ENCODE data around the gene ALDH9A1. TPM values are rescaled to one million over a fixed set of nuclear protein-coding genes. Genes with fewer than 3 reads are reported as not detected.
"Not testable (repeated sequence)": the region's sequence is repeated elsewhere in the genome, so short reads cannot be mapped to it uniquely, and the experiment has no call there.

Gene ALDH9A1
- total RNA-seq, 1 donor from 2014 or later = 98.1 TPM

DNA sequence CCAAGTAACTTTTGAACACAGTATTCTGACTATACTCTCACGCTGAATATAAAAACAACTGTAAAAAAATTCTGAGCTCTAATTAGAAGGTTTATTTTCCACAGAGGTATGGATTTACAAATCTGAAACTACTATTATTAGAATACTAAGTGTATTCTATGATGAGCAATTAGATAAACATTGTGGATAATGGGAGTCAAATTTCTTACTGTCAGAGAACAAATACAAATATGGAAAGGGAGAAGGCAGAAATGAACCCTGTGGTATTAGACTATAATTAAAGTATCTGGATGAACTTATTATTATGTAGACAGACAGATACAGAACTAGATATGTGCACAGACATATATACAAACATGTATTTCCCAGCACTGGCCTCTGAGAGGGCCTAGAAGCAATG lies 22.6 kb downstream of the ALDH9A1 start:
- H3K4me1 ChIP-seq (ENCODE audit: control insufficient read depth in 3 of 3, insufficient read depth in 3 of 3, low read length in 3 of 3) = no peaks in the 10 kb centered on the region
- H3K27ac ChIP-seq (ENCODE audit: low read depth, low read length) = no peak overlapping the region
- no peaks in the 10 kb centered on the region for H3K27me3 ChIP-seq (ENCODE audit: control insufficient read depth in 3 of 3, insufficient read depth in 3 of 3, low read length in 3 of 3)
- no peak overlapping the region for H3K9ac ChIP-seq (ENCODE audit: low read depth in 1 of 3, low read length in 3 of 3)
- H3K36me3 ChIP-seq (ENCODE audit: control insufficient read depth in 3 of 3, insufficient read depth in 3 of 3, low read length in 3 of 3) = peaks cover 14 to 38% (median 33%) of the 10 kb centered on the region in 3 donors
- H3K4me3 ChIP-seq (ENCODE audit: low read length in 3 of 3) = no peak overlapping the region
- H3K9me3 ChIP-seq (ENCODE audit: control insufficient read depth in 3 of 3, low read length in 3 of 3) = no peaks in the 10 kb centered on the region

DNA sequence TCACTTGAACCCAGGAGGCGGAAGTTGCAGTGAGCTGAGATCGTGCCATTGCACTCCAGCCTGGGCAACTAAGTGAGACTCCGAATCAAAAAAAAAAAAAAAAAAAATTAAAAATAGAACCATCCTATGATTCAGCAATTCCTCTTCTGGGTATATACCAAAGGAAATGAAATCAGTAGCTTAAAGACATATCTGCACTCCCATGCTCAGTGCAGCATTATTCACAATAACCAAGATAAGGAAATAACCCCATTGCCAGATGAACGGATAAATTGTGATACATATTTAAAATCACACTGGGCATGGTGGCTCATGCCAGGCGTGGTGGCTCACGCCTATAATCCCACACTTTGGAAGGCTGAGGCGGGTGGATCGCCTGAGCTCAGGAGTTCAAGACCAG lies 23.8 kb downstream of the ALDH9A1 start:
- H3K9me3 ChIP-seq (ENCODE audit: control insufficient read depth in 3 of 3, low read length in 3 of 3) = no peaks in the 10 kb centered on the region
- no peak overlapping the region for H3K4me3 ChIP-seq (ENCODE audit: low read length in 3 of 3)
- H3K9ac ChIP-seq (ENCODE audit: low read depth in 1 of 3, low read length in 3 of 3) = no peak overlapping the region
- H3K36me3 ChIP-seq (ENCODE audit: control insufficient read depth in 3 of 3, insufficient read depth in 3 of 3, low read length in 3 of 3) = peaks cover 14 to 30% (median 22%) of the 10 kb centered on the region in 3 donors
- H3K27me3 ChIP-seq (ENCODE audit: control insufficient read depth in 3 of 3, insufficient read depth in 3 of 3, low read length in 3 of 3) = no peaks in the 10 kb centered on the region
- H3K4me1 ChIP-seq (ENCODE audit: control insufficient read depth in 3 of 3, insufficient read depth in 3 of 3, low read length in 3 of 3) = no peaks in the 10 kb centered on the region
- H3K27ac ChIP-seq (ENCODE audit: low read depth, low read length) = no peak overlapping the region

DNA sequence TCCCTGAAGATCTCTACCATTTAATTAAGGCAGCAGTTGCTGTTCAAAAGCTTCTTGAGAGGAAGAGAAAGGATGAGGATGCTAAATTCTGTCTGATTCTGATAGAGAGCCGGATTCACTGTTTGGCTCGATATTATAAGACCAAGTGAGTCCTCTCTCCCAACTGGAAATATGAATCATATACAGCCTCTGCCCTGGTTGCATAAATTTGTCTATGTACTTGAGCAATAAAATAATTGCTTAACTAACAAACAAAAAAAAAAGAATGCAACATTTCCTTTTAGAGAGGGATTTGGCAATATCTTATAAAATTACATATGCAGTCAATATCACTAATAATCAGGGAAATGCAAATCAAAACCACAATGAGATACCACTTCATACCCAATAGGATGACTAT lies 26.8 kb downstream of the ALDH9A1 start:
- no peaks in the 10 kb centered on the region for H3K27me3 ChIP-seq (ENCODE audit: control insufficient read depth in 3 of 3, insufficient read depth in 3 of 3, low read length in 3 of 3)
- no peak overlapping the region for H3K4me3 ChIP-seq (ENCODE audit: low read length in 3 of 3)
- peaks cover 14 to 29% (median 26%) of the 10 kb centered on the region in 3 donors for H3K36me3 ChIP-seq (ENCODE audit: control insufficient read depth in 3 of 3, insufficient read depth in 3 of 3, low read length in 3 of 3)
- H3K9me3 ChIP-seq (ENCODE audit: control insufficient read depth in 3 of 3, low read length in 3 of 3) = no peaks in the 10 kb centered on the region
- no peak overlapping the region for H3K9ac ChIP-seq (ENCODE audit: low read depth in 1 of 3, low read length in 3 of 3)
- no peak overlapping the region for H3K27ac ChIP-seq (ENCODE audit: low read depth, low read length)
- peaks cover 0 to under 1% (median 0%) of the 10 kb centered on the region in 3 donors for H3K4me1 ChIP-seq (ENCODE audit: control insufficient read depth in 3 of 3, insufficient read depth in 3 of 3, low read length in 3 of 3)

DNA sequence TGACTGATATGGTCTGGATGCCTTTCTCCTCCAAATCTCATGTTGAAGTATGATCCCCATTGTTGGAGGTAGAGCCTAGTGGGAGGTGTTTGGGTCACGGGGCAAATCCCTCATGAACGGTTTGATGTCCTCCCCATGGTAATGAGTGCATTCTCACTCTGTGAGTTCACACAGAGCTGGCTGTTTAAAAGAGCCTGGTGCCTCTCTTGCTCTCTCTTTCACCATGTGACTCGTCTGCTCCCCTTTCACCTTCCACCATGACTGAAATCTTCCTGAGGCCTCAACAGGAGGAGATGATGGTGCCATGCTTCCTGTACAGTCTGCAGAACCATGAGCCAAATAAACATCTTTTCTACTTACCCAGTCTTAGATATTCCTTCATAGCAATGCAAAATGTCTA lies 30.2 kb downstream of the ALDH9A1 start:
- no peak overlapping the region for H3K9ac ChIP-seq (ENCODE audit: low read depth in 1 of 3, low read length in 3 of 3)
- peaks cover 0 to 7% (median 0%) of the 10 kb centered on the region in 3 donors for H3K4me1 ChIP-seq (ENCODE audit: control insufficient read depth in 3 of 3, insufficient read depth in 3 of 3, low read length in 3 of 3)
- H3K36me3 ChIP-seq (ENCODE audit: control insufficient read depth in 3 of 3, insufficient read depth in 3 of 3, low read length in 3 of 3) = peaks cover 13 to 41% (median 33%) of the 10 kb centered on the region in 3 donors
- no peak overlapping the region for H3K27ac ChIP-seq (ENCODE audit: low read depth, low read length)
- H3K9me3 ChIP-seq (ENCODE audit: control insufficient read depth in 3 of 3, low read length in 3 of 3) = no peaks in the 10 kb centered on the region
- no peaks in the 10 kb centered on the region for H3K27me3 ChIP-seq (ENCODE audit: control insufficient read depth in 3 of 3, insufficient read depth in 3 of 3, low read length in 3 of 3)
- no peak overlapping the region for H3K4me3 ChIP-seq (ENCODE audit: low read length in 3 of 3)

DNA sequence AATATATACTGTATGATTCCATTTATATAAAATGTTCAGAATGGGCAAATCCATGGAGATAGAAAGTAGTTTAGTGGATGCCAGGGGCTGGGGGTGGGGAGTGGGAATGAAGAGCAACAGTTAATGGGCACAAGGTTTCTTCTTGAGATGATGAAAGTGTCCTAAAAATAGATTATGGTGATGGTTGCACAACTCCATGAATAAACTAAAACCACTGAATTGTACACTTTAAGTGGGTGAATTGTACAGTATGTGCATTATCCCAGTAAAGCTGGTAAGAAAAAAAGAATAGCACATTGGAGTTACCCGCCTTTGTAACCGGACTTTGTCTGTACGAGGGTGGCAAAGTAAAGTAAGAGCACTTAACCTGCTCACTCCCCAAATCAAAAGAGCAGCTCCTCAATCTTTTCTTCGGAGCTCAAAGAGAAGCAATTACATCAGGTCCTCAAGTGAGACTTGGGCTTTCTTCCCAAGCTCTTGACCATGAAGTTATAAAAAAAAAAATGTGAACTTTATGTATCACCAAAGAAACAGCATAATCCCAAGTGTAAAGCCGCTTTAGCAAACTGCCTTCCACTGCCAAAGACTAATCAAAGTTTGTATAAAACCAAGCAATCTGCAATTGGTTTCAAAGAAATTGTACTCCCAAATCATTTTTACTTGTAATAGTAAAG lies 32.1 kb downstream of the ALDH9A1 start:
- Histone ChIP-seq H3K9me3 (ENCODE audit: control insufficient read depth in 3 of 3, low read length in 3 of 3) (no peaks in the 10 kb centered on the region), H3K4me1 (ENCODE audit: control insufficient read depth in 3 of 3, insufficient read depth in 3 of 3, low read length in 3 of 3) (peaks cover 0 to 7% (median 0%) of the 10 kb centered on the region in 3 donors), H3K4me3 (ENCODE audit: low read length in 3 of 3) (no peak overlapping the region), H3K36me3 (ENCODE audit: control insufficient read depth in 3 of 3, insufficient read depth in 3 of 3, low read length in 3 of 3) (peaks cover 21 to 46% (median 40%) of the 10 kb centered on the region in 3 donors), H3K9ac (ENCODE audit: low read depth in 1 of 3, low read length in 3 of 3) (no peak overlapping the region), H3K27ac (ENCODE audit: low read depth, low read length) (peak overlapping the region; percentile 4), H3K27me3 (ENCODE audit: control insufficient read depth in 3 of 3, insufficient read depth in 3 of 3, low read length in 3 of 3) (no peaks in the 10 kb centered on the region)

DNA sequence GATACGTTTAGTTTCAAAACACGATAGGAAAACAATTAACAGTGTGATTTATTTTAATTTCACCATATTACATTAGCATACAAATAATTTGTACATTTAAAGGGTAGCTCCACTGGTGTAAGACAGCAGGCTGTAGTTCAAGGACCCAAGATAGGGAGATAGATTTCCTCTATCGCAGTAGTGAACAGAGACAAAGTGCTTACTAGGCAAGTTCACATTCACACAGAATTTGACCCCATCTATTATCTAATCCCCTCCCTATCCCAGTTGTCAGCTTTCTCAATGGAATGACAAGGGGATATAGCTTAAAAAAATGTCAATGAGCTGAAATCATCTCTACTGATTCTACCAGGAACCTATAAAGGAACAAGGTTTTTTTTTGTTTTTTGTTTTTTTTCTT lies 36.2 kb downstream of the ALDH9A1 start:
- no peak overlapping the region for H3K9ac ChIP-seq (ENCODE audit: low read depth in 1 of 3, low read length in 3 of 3)
- no peak overlapping the region for H3K4me3 ChIP-seq (ENCODE audit: low read length in 3 of 3)
- no peak overlapping the region for H3K27ac ChIP-seq (ENCODE audit: low read depth, low read length)
- no peaks in the 10 kb centered on the region for H3K27me3 ChIP-seq (ENCODE audit: control insufficient read depth in 3 of 3, insufficient read depth in 3 of 3, low read length in 3 of 3)
- H3K9me3 ChIP-seq (ENCODE audit: control insufficient read depth in 3 of 3, low read length in 3 of 3) = no peaks in the 10 kb centered on the region
- peaks cover 0 to 7% (median 0%) of the 10 kb centered on the region in 3 donors for H3K4me1 ChIP-seq (ENCODE audit: control insufficient read depth in 3 of 3, insufficient read depth in 3 of 3, low read length in 3 of 3)
- H3K36me3 ChIP-seq (ENCODE audit: control insufficient read depth in 3 of 3, insufficient read depth in 3 of 3, low read length in 3 of 3) = peaks cover 22 to 58% (median 50%) of the 10 kb centered on the region in 3 donors

DNA sequence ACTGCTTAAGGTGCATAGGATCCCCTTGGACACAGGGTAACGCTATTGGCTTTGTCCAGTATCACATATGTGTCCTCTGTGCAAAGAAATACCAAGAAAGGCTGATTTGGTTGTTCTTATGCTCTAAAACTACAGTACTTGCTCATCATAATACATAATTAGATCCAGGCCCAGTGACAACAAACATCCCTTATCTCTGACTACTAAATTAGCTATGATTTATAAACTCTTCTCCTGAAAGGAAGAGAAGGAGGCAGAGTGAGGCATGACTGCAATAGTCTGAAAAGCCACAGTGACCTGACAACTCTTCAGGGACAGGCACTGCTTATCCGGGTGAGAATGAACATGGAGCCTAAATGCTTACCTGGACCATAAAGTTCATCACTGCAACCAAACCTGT lies 36.7 kb downstream of the ALDH9A1 start:
- H3K36me3 ChIP-seq (ENCODE audit: control insufficient read depth in 3 of 3, insufficient read depth in 3 of 3, low read length in 3 of 3) = peaks cover 22 to 58% (median 52%) of the 10 kb centered on the region in 3 donors
- no peak overlapping the region for H3K27ac ChIP-seq (ENCODE audit: low read depth, low read length)

DNA sequence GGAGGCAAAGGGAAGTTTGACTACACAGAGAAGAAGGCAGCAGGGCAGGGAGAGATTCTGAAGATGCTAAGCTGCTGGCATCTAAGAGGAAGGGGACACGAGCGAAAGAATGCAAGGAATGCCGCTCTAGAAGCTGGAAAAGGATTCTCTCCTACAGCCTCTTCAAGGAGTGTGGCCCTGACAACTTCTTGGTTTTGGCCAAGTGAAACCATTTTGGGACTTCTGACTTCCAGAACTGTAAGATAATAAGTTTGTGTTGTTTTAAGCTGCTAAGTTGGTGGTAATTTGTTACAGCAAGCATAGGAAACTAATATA lies 38.8 kb downstream of the ALDH9A1 start:
- Histone ChIP-seq H3K27me3 (ENCODE audit: control insufficient read depth in 3 of 3, insufficient read depth in 3 of 3, low read length in 3 of 3) (no peaks in the 10 kb centered on the region), H3K9ac (ENCODE audit: low read depth in 1 of 3, low read length in 3 of 3) (no peak overlapping the region), H3K9me3 (ENCODE audit: control insufficient read depth in 3 of 3, low read length in 3 of 3) (no peaks in the 10 kb centered on the region), H3K4me1 (ENCODE audit: control insufficient read depth in 3 of 3, insufficient read depth in 3 of 3, low read length in 3 of 3) (no peaks in the 10 kb centered on the region), H3K27ac (ENCODE audit: low read depth, low read length) (no peak overlapping the region), H3K36me3 (ENCODE audit: control insufficient read depth in 3 of 3, insufficient read depth in 3 of 3, low read length in 3 of 3) (peaks cover 40 to 72% (median 65%) of the 10 kb centered on the region in 3 donors), H3K4me3 (ENCODE audit: low read length in 3 of 3) (no peak overlapping the region)

More for the DNA sequence above, 36.7 kb downstream of the ALDH9A1 start:
- Histone ChIP-seq H3K9me3 (ENCODE audit: control insufficient read depth in 3 of 3, low read length in 3 of 3) (no peaks in the 10 kb centered on the region), H3K4me3 (ENCODE audit: low read length in 3 of 3) (no peak overlapping the region), H3K27me3 (ENCODE audit: control insufficient read depth in 3 of 3, insufficient read depth in 3 of 3, low read length in 3 of 3) (no peaks in the 10 kb centered on the region), H3K4me1 (ENCODE audit: control insufficient read depth in 3 of 3, insufficient read depth in 3 of 3, low read length in 3 of 3) (peaks cover 0 to 7% (median 0%) of the 10 kb centered on the region in 3 donors), H3K9ac (ENCODE audit: low read depth in 1 of 3, low read length in 3 of 3) (no peak overlapping the region)

DNA sequence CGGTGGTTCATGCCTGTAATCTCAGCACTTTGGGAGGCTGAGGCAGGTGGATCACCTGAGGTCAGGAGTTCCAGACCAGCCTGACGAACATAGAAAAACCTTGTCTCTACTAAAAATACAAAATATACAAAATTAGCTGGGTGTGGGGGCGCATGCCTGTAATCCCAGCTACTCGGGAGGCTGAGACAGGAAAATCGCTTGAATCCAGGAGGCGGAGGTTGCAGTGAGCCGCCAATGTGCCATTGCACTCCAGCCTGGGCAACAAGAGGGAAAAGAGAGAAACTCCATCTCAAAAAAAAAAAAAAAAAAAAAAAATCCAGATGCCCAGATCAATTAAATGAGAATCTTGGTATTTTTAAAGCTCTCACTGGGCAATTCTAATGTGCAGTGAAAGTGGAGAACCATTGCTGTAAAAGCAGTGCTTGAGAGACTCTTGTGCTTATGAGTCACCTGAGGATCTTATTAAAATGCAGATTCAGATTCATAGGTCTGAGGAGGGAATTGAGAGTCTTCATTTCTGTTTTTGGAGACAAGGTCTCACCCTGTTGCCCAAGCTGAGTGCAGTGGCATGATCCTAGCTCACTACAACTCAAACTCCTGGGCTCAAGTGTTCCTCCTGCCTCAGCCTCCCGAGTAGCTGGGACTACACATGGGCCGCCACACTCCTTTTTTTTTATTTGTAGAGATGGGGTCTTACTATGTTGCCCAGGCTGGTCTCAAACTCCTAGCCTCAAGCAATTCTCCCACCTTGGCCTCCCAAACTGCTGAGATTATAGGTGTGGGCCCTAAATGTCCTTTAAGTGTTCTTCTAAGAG lies 39.4 kb downstream of the ALDH9A1 start:
- not testable (repeated sequence) for H3K4me1 ChIP-seq (ENCODE audit: control insufficient read depth in 3 of 3, insufficient read depth in 3 of 3, low read length in 3 of 3); H3K4me3 ChIP-seq (ENCODE audit: low read length in 3 of 3); H3K27ac ChIP-seq (ENCODE audit: low read depth, low read length); H3K27me3 ChIP-seq (ENCODE audit: control insufficient read depth in 3 of 3, insufficient read depth in 3 of 3, low read length in 3 of 3); H3K9me3 ChIP-seq (ENCODE audit: control insufficient read depth in 3 of 3, low read length in 3 of 3); H3K9ac ChIP-seq (ENCODE audit: low read depth in 1 of 3, low read length in 3 of 3)
- peaks cover 40 to 72% (median 65%) of the 10 kb centered on the region in 3 donors for H3K36me3 ChIP-seq (ENCODE audit: control insufficient read depth in 3 of 3, insufficient read depth in 3 of 3, low read length in 3 of 3)

DNA sequence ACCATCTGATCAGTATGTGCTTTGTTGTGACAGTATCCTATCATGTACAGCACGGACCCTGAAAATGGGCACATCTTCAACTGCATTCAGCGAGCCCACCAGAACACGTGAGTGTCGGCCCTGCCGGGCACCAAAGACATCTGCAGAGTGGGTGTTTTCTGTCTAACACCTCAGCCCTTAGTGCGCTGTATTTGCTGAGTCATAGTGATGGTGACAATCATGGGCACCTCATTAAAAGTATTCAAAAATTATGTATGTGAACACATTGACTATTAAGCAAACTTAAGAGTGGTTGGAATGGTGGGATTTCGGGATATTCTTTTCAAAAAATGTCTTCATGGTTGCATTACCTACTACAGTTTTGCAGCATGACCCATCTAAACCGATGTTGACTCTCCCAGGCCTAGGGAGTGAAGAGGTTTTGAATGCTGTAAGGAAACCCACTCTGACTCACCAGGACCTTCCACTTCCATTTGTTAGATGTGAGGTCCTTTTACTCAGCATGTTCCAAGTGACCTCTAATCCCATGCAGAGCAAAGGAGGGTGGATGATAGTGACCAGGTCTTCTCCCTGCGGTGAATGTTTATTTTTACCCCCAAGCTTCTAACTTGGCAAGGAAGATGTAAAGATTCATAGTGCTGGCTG lies 47.3 kb downstream of the ALDH9A1 start:
- H3K4me1 ChIP-seq (ENCODE audit: control insufficient read depth in 3 of 3, insufficient read depth in 3 of 3, low read length in 3 of 3) = peaks cover 9 to 28% (median 16%) of the 10 kb centered on the region in 3 donors

More for the DNA sequence above, 47.3 kb downstream of the ALDH9A1 start:
- H3K4me3 ChIP-seq (ENCODE audit: low read length in 3 of 3) = no peak overlapping the region
- no peak overlapping the region for H3K9ac ChIP-seq (ENCODE audit: low read depth in 1 of 3, low read length in 3 of 3)
- H3K36me3 ChIP-seq (ENCODE audit: control insufficient read depth in 3 of 3, insufficient read depth in 3 of 3, low read length in 3 of 3) = peaks cover 40 to 58% (median 54%) of the 10 kb centered on the region in 3 donors
- no peaks in the 10 kb centered on the region for H3K27me3 ChIP-seq (ENCODE audit: control insufficient read depth in 3 of 3, insufficient read depth in 3 of 3, low read length in 3 of 3)
- no peaks in the 10 kb centered on the region for H3K9me3 ChIP-seq (ENCODE audit: control insufficient read depth in 3 of 3, low read length in 3 of 3)
- H3K27ac ChIP-seq (ENCODE audit: low read depth, low read length) = no peak overlapping the region

Measured in skeletal muscle tissue (tissue), 4 donors.